Immature natural killer cell (primary cell): ENCODE data around the gene POLRMT. TPM values are rescaled to one million over a fixed set of nuclear protein-coding genes. Genes with fewer than 3 reads are reported as not detected.
"Not testable (repeated sequence)": the region's sequence is repeated elsewhere in the genome, so short reads cannot be mapped to it uniquely, and the experiment has no call there.

Experiments
- DNase-seq, 3 donors: peaks; one replicate each; pipeline ENCODE4 v3.0.0; 2022; ENCODE audit warnings: mixed read lengths in 1 of 3
- H3K27ac Mint-ChIP-seq, 6 donors: one replicate each; pipeline ENCODE4 v1.8.0; 2020; ENCODE audit warnings: mixed read lengths in 6 of 6, mild to moderate bottlenecking in 5 of 6, inconsistent platforms in 4 of 6, moderate library complexity in 3 of 6
- H3K27me3 Mint-ChIP-seq, 3 donors: one replicate each; pipeline ENCODE4 v1.8.0; 2020 to 2021; ENCODE audit warnings: low read depth in 3 of 3, mild to moderate bottlenecking in 3 of 3, mixed read lengths in 3 of 3, moderate library complexity in 3 of 3, inconsistent platforms in 1 of 3
- H3K36me3 Mint-ChIP-seq, 3 donors: one replicate each; pipeline ENCODE4 v1.8.0; 2020; ENCODE audit warnings: mixed read lengths in 3 of 3, inconsistent platforms in 2 of 3, mild to moderate bottlenecking in 2 of 3
- H3K4me1 Mint-ChIP-seq, 2 donors: one replicate each; pipeline ENCODE4 v1.8.0; 2020; ENCODE audit warnings: inconsistent platforms in 2 of 2, mild to moderate bottlenecking in 2 of 2, mixed read lengths in 2 of 2, moderate library complexity in 1 of 2
- H3K4me3 Mint-ChIP-seq, 5 donors: one replicate each; pipeline ENCODE4 v1.8.0; 2020; ENCODE audit warnings: mild to moderate bottlenecking in 5 of 5, mixed read lengths in 5 of 5, inconsistent platforms in 3 of 5, moderate library complexity in 3 of 5
- H3K9me3 Mint-ChIP-seq, 6 donors: one replicate each; pipeline ENCODE4 v1.8.0; 2020; ENCODE audit warnings: mild to moderate bottlenecking in 6 of 6, mixed read lengths in 6 of 6, inconsistent platforms in 4 of 6, moderate library complexity in 3 of 6
- polyA plus RNA-seq, 3 donors: library from polyadenylated mRNA; unstranded; fragments of 300-500 nt; fragmentation: Illumina TruSeq; gene quantifications; one replicate each; pipeline ENCODE4 v1.2.3, GENCODE V29; 2021

Gene POLRMT
- polyA plus RNA-seq, 3 donors from 2014 or later: 26.6 to 38.1 (median 37.5) TPM

DNA sequence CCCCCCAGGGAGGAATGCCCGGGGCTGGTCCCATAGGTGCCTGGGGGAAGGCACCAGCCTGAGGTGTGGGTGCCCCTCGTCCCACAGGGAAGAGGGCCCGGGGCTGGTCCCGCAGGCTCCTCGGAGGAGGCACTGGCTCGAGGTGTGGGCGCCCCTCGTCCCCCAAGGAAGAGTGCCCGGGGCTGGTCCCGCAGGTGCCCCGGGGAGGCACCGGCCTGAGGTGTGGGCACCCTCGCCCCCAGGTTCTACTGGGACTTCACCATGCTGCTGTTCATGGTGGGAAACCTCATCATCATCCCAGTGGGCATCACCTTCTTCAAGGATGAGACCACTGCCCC, 30.1 kb downstream of the POLRMT start:
- H3K9me3 Mint-ChIP-seq, DNase-seq, H3K27ac Mint-ChIP-seq, H3K27me3 Mint-ChIP-seq, H3K4me1 Mint-ChIP-seq, H3K4me3 Mint-ChIP-seq, H3K36me3 Mint-ChIP-seq: not testable (repeated sequence)

GRCh38 chr19:602391-603301, 30.7 kb downstream of the POLRMT start:
- no peaks in the 10 kb centered on the region for H3K36me3 Mint-ChIP-seq
- DNase-seq: no peak
- no peak overlapping the region for H3K27ac Mint-ChIP-seq
- no peak overlapping the region for H3K4me3 Mint-ChIP-seq
- peaks cover 0 to 1% (median 0%) of the 10 kb centered on the region in 6 donors for H3K9me3 Mint-ChIP-seq
- H3K4me1 Mint-ChIP-seq: no peaks in the 10 kb centered on the region
- peaks cover 0 to 7% (median 0%) of the 10 kb centered on the region in 3 donors for H3K27me3 Mint-ChIP-seq

DNA sequence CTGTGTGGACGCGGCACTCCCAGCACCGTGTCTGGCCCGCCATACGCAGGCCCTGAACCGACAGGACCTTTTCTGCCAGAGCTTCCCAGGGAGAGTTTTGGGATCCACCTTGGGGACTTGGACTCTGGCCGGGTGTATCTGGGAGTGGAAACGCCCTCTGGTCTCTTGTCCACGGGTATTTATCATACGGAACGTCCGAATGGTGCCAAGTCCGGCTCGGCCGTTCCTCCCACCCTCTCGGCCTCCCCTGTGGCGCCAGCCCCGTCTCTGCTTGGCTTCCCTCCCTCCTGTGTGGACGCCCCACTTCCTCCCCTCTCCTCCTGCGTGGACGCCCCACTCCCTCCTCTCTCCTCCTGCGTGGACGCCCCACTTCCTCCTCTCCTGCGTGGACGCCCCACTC, 31.5 kb downstream of the POLRMT start:
- H3K4me3 Mint-ChIP-seq: no peak overlapping the region
- H3K36me3 Mint-ChIP-seq: no peaks in the 10 kb centered on the region
- no peak overlapping the region for H3K27ac Mint-ChIP-seq
- H3K4me1 Mint-ChIP-seq: no peaks in the 10 kb centered on the region
- H3K9me3 Mint-ChIP-seq: peaks cover 0 to 1% (median 0%) of the 10 kb centered on the region in 6 donors
- H3K27me3 Mint-ChIP-seq: peaks cover 0 to 7% (median 0%) of the 10 kb centered on the region in 3 donors
- no peak for DNase-seq

DNA sequence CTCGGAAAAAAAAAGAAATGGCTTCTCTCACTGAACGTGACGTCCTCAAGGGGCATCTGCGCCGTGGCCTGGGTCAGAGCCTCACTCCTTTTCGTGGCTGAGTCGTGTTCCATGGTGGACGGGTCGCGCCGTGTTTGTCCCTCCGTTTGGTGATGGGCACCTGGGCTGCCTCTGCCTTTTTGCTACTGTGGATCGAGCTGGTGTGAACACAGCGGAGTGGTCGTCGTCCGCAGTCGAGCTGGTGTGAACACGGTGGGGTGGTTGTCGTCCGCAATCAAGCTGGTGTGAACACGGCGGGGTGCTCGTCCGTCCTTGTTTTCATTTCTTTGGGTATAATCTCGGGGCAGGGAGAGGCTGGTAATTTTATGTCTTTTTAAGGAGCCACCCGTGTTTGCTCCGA, 32.0 kb downstream of the POLRMT start:
- no peak for DNase-seq
- H3K4me1 Mint-ChIP-seq: no peaks in the 10 kb centered on the region
- H3K27ac Mint-ChIP-seq: no peak overlapping the region
- H3K36me3 Mint-ChIP-seq: no peaks in the 10 kb centered on the region
- peaks cover 0 to 1% (median 0%) of the 10 kb centered on the region in 6 donors for H3K9me3 Mint-ChIP-seq
- H3K27me3 Mint-ChIP-seq: peaks cover 0 to 7% (median 0%) of the 10 kb centered on the region in 3 donors
- H3K4me3 Mint-ChIP-seq: no peak overlapping the region

DNA sequence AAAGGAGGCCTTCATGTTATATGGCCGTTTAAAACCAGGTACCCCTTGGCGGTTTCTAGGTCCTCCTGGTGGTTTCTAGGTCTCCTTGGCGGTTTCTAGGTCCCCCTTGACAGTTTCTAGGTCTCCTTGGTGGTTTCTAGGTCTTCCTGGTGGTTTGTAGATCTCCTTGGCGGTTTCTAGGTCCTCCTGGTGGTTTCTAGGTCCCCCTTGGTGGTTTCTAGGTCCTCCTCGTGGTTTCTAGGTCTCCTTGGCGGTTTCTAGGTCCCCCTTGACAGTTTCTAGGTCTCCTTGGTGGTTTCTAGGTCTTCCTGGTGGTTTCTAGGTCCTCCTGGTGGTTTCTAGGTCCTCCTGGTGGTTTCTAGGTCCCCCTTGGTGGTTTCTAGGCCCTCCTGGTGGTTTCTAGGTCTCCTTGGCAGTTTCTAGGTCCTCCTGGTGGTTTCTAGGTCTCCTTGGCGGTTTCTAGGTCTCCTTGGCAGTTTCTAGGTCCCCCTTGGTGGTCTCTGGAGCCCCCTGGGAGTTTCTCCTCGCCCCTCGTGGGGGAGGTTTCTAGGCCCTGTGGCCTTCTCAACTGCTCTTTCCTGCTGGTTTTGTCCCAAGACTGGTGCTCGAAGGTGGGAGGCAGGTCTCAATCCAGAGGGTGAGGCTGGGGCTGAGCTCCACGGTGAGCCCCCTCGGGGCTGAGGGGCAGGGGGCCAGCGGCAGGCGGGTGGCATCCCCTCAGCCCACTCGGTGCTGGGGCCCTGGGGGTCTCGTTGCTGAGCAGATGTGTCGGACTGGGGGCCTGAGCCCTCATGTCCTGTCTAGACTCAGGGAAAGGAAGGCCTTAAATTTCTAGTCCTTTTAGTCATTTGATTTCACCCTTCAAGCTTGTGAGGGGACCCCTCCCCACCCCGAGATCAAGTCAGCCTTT, 35.7 kb downstream of the POLRMT start:
- DNase-seq: no peak
- Mint-ChIP-seq H3K27me3 (peaks cover 0 to 8% (median 6%) of the 10 kb centered on the region in 3 donors), H3K4me3 (no peak overlapping the region), H3K9me3 (peaks cover 0 to 1% (median 0%) of the 10 kb centered on the region in 6 donors), H3K4me1 (no peaks in the 10 kb centered on the region), H3K36me3 (no peaks in the 10 kb centered on the region), H3K27ac (no peak overlapping the region)

- no peak overlapping the region for H3K4me3 Mint-ChIP-seq
- H3K36me3 Mint-ChIP-seq: no peaks in the 10 kb centered on the region
- H3K9me3 Mint-ChIP-seq: no peaks in the 10 kb centered on the region
- H3K27me3 Mint-ChIP-seq: peaks cover 0 to 7% (median 6%) of the 10 kb centered on the region in 3 donors
- H3K27ac Mint-ChIP-seq: no peak overlapping the region
- peaks cover 0 to 1% of the 10 kb centered on the region in 2 donors for H3K4me1 Mint-ChIP-seq
- no peak for DNase-seq
These were observed 37.1 kb downstream of the POLRMT start for GRCh38 chr19:596263-596655.

GRCh38 chr19:595326-596262, 37.7 kb downstream of the POLRMT start:
- DNase-seq: no peak
- peaks cover 0 to 8% (median 8%) of the 10 kb centered on the region in 3 donors for H3K27me3 Mint-ChIP-seq
- no peaks in the 10 kb centered on the region for H3K36me3 Mint-ChIP-seq
- H3K4me1 Mint-ChIP-seq: peaks cover 0 to 2% of the 10 kb centered on the region in 2 donors
- H3K4me3 Mint-ChIP-seq: no peak overlapping the region
- no peaks in the 10 kb centered on the region for H3K9me3 Mint-ChIP-seq
- no peak overlapping the region for H3K27ac Mint-ChIP-seq

GRCh38 chr19:594265-594870, 39.0 kb downstream of the POLRMT start:
- no peak overlapping the region for H3K4me3 Mint-ChIP-seq
- H3K9me3 Mint-ChIP-seq: no peaks in the 10 kb centered on the region
- peaks cover 0 to 8% (median 3%) of the 10 kb centered on the region in 3 donors for H3K27me3 Mint-ChIP-seq
- no peak for DNase-seq
- H3K27ac Mint-ChIP-seq: no peak overlapping the region
- H3K36me3 Mint-ChIP-seq: no peaks in the 10 kb centered on the region
- H3K4me1 Mint-ChIP-seq: peaks cover 0 to 2% of the 10 kb centered on the region in 2 donors

DNA sequence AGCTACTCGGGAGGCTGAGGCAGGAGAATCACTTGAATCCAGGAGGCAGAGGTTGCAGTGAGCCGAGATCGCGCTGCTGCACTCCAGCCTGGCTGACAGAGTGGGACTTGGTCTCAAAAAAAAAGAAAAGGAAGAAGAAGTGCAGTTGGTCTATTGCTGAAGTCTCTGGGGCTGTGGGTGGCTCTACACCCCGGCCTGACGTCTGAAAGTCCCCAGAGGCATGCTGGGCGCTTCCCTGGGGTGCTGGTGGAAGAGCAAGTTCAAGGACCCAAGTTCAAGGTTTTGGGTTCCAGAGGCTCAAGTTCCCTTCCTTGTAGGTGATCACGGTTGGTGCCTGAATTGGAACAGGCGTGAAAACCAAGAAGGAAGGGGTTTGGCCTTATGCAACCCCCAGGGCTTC, 39.8 kb downstream of the POLRMT start:
- no peak overlapping the region for H3K4me3 Mint-ChIP-seq
- H3K27me3 Mint-ChIP-seq: peaks cover 2 to 10% (median 10%) of the 10 kb centered on the region in 3 donors
- no peak overlapping the region for H3K27ac Mint-ChIP-seq
- no peaks in the 10 kb centered on the region for H3K9me3 Mint-ChIP-seq
- peaks cover 0 to 4% of the 10 kb centered on the region in 2 donors for H3K4me1 Mint-ChIP-seq
- no peaks in the 10 kb centered on the region for H3K36me3 Mint-ChIP-seq
- no peak for DNase-seq

- H3K27me3 Mint-ChIP-seq: peaks cover 2 to 12% (median 10%) of the 10 kb centered on the region in 3 donors
- H3K27ac Mint-ChIP-seq: no peak overlapping the region
These were observed 40.3 kb downstream of the POLRMT start for GRCh38 chr19:593055-593454.

DNA sequence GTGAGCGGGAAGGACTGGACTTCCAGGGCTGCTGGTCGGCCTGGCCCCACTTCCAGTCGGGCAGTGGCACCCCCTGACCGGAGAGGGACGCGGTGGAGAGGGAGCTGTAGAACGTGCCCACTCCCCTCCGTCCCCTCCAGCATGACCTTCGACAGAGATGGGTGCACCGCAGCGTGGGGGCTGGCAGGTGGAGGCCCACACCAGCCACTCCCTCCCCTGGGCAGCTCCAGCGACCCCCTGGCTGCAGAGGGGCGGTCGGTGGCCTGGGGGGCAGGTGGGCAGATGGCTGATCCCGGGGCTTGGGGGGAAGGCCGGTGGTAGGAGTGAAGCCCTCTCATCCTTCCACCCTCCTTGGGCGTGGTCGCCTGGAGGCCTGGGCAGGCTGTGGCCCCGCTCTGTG, 41.2 kb downstream of the POLRMT start:
- Mint-ChIP-seq H3K27ac (no peak overlapping the region), H3K4me3 (no peak overlapping the region), H3K36me3 (no peaks in the 10 kb centered on the region), H3K4me1 (peaks cover 0 to 5% of the 10 kb centered on the region in 2 donors), H3K9me3 (no peaks in the 10 kb centered on the region), H3K27me3 (peaks cover 2 to 14% (median 10%) of the 10 kb centered on the region in 3 donors)
- DNase-seq: no peak

More at GRCh38 chr19:593055-593454, 40.3 kb downstream of the POLRMT start:
- Mint-ChIP-seq H3K4me3 (peak overlapping the region in 1 of 5 donors; percentile 30), H3K36me3 (no peaks in the 10 kb centered on the region), H3K9me3 (no peaks in the 10 kb centered on the region), H3K4me1 (peaks cover 0 to 5% of the 10 kb centered on the region in 2 donors)
- DNase-seq: no peak

GRCh38 chr19:591099-591958, 42.0 kb downstream of the POLRMT start:
- DNase-seq: no peak
- Mint-ChIP-seq H3K4me1 (peaks cover 0 to 5% of the 10 kb centered on the region in 2 donors), H3K36me3 (no peaks in the 10 kb centered on the region), H3K4me3 (peak overlapping the region in 3 of 5 donors; percentile 21 to 63 (median 27)), H3K27ac (no peak overlapping the region), H3K9me3 (no peaks in the 10 kb centered on the region), H3K27me3 (peaks cover 2 to 14% (median 11%) of the 10 kb centered on the region in 3 donors)
